SK-N-SH (cell line): ENCODE results near the gene LMAN1L. TPM values are rescaled to one million over a fixed set of nuclear protein-coding genes. Genes with fewer than 3 reads are reported as not detected.

Experiments
- CTCF ChIA-PET: fragments of 300-600, 350-600 bp; formaldehyde crosslinking; extraction: SDS; loops from one replicate; lab custom pipeline; 2021; lab: Yijun Ruan, JAX
- POLR2A ChIA-PET: fragments of 350-600 bp; sonication (Branson Sonifier 250); formaldehyde crosslinking; extraction: SDS; loops from one replicate; lab custom pipeline; 2020; ENCODE audit warnings: antibody characterized with exemption, inconsistent platforms; lab: Yijun Ruan, JAX
- DNase-seq: peaks from one replicate; pipeline ENCODE4 v3.0.0; 2012
- H2AFZ ChIP-seq: fragments of 200-600 bp; sonication (generic); 2 replicates; pipeline ENCODE4 v1.8.1; 2016; ENCODE audit warnings: antibody characterized with exemption, mild to moderate bottlenecking, low read depth
- H3F3A ChIP-seq: fragments of 200-600 bp; sonication (generic); replicated peaks from 2 replicates; pipeline ENCODE3; 2016; ENCODE audit warnings: antibody characterized with exemption, mild to moderate bottlenecking; ENCODE audit not compliant: insufficient read depth
- H3K27ac ChIP-seq, 2 experiments: fragments of 200-500 bp in 1 of 2; fragments of 200-600 bp in 1 of 2; sonication (Bioruptor generic) in 1 of 2; sonication (generic), shearing (Covaris generic) in 1 of 2; 2 replicates each; pipeline versions ENCODE4 v1.5.1 to v1.6.1; 2014 to 2016; ENCODE audit warnings: low read depth in 2 of 2, inconsistent platforms in 1 of 2, low read length in 1 of 2, mild to moderate bottlenecking in 1 of 2, mixed read lengths in 1 of 2
- H3K27me3 ChIP-seq: fragments of 200-600 bp; sonication (generic), shearing (Covaris generic); 2 replicates; pipeline ENCODE4 v1.6.1; 2016; ENCODE audit warnings: mixed run types; ENCODE audit not compliant: insufficient read depth
- H3K36me3 ChIP-seq, 2 experiments: fragments of 200-500 bp in 1 of 2; fragments of 200-600 bp in 1 of 2; sonication (Bioruptor generic) in 1 of 2; sonication (generic) in 1 of 2; replicated peaks in 1 of 2; 2 replicates each; pipeline versions ENCODE3 to v1.5.1; 2014 to 2016; ENCODE audit warnings: low read length in 1 of 2, mild to moderate bottlenecking in 1 of 2; ENCODE audit not compliant: insufficient read depth in 2 of 2, control insufficient read depth in 1 of 2
- H3K4me1 ChIP-seq, 2 experiments: fragments of 200-500 bp in 1 of 2; fragments of 200-600 bp in 1 of 2; sonication (Bioruptor generic) in 1 of 2; sonication (generic), shearing (Covaris generic) in 1 of 2; 2 replicates each; pipeline versions ENCODE4 v1.5.1 to v1.6.1; 2014 to 2016; ENCODE audit warnings: low read depth in 1 of 2, low read length in 1 of 2, mixed run types in 1 of 2; ENCODE audit not compliant: insufficient read depth in 2 of 2, control insufficient read depth in 1 of 2
- H3K4me2 ChIP-seq: fragments of 200-600 bp; sonication (generic), shearing (Covaris generic); 2 replicates; pipeline ENCODE4 v1.6.1; 2017; ENCODE audit warnings: mixed run types
- H3K4me3 ChIP-seq, 2 experiments: fragments of 200-500 bp in 1 of 2; fragments of 200-600 bp in 1 of 2; sonication (Bioruptor generic) in 1 of 2; sonication (generic), shearing (Covaris generic) in 1 of 2; 2 replicates each; pipeline versions ENCODE4 v1.5.1 to v1.8.1; 2014 to 2016; ENCODE audit warnings: low read depth in 2 of 2, inconsistent platforms in 1 of 2, low read length in 1 of 2, mild to moderate bottlenecking in 1 of 2, mixed read lengths in 1 of 2, moderate library complexity in 1 of 2
- H3K79me2 ChIP-seq: fragments of 200-600 bp; sonication (generic); 2 replicates; pipeline ENCODE4 v1.8.1; 2017; ENCODE audit warnings: mild to moderate bottlenecking; ENCODE audit not compliant: insufficient read depth
- H3K9ac ChIP-seq: fragments of 200-600 bp; sonication (generic); 2 replicates; pipeline ENCODE4 v1.6.1; 2017; ENCODE audit warnings: mixed run types
- H3K9me2 ChIP-seq: fragments of 200-600 bp; sonication (generic); 2 replicates; pipeline ENCODE4 v1.6.1; 2017; ENCODE audit warnings: mixed run types
- H3K9me3 ChIP-seq: fragments of 200-600 bp; sonication (generic); 2 replicates; pipeline ENCODE4 v1.6.1; 2017; ENCODE audit warnings: mixed run types, mild to moderate bottlenecking, moderate library complexity
- H4K20me1 ChIP-seq: fragments of 200-600 bp; sonication (generic); 2 replicates; pipeline ENCODE4 v1.6.1; 2017; ENCODE audit warnings: mild to moderate bottlenecking, mixed run types; ENCODE audit not compliant: insufficient read depth
- ELF1 ChIP-seq: IDR thresholded peaks from 2 replicates; pipeline ENCODE4 v1.4.0; 2012
- EP300 ChIP-seq, 2 experiments: IDR thresholded peaks; 2 replicates each; pipeline versions ENCODE4 v1.4.0 to v1.6.1; 2012; ENCODE audit warnings: borderline replicate concordance in 1 of 2, low read depth in 1 of 2, low read length in 1 of 2
- FOXJ3 ChIP-seq: sonication (generic); formaldehyde crosslinking; IDR thresholded peaks from 2 replicates; pipeline ENCODE4 v1.5.1; 2020; ENCODE audit warnings: mild to moderate bottlenecking, missing genetic modification reagents
- MXI1 ChIP-seq: IDR thresholded peaks from 2 replicates; pipeline ENCODE4 v1.6.1; 2012; ENCODE audit warnings: mild to moderate bottlenecking, low read depth, low read length, improper control_type of control experiment
- NRF1 ChIP-seq: IDR thresholded peaks from 2 replicates; pipeline ENCODE4 v1.6.1; 2012; ENCODE audit warnings: low read depth, mild to moderate bottlenecking, low read length
- RAD21 ChIP-seq: IDR thresholded peaks from 2 replicates; pipeline ENCODE4 v1.6.1; 2012; ENCODE audit warnings: mild to moderate bottlenecking, low read length
- RXRA ChIP-seq: IDR thresholded peaks from 2 replicates; pipeline ENCODE4 v1.4.0; 2012; ENCODE audit warnings: low read depth, mild to moderate bottlenecking, borderline replicate concordance
- TCF12 ChIP-seq: IDR thresholded peaks from 2 replicates; pipeline ENCODE4 v1.4.0; 2012
- TEAD4 ChIP-seq: IDR thresholded peaks from 2 replicates; pipeline ENCODE4 v1.4.0; 2012; ENCODE audit warnings: mild to moderate bottlenecking, borderline replicate concordance; ENCODE audit not compliant: insufficient read depth
- WGBS: methylation state at CpG from one replicate; pipeline ENCODE4 v1.1.6; 2017; ENCODE audit warnings: low lambda C conversion rate; 5-methylcytosine and 5-hydroxymethylcytosine counted together
- polyA plus RNA-seq, 3 experiments: library from polyadenylated mRNA; depleted of rRNA; stranded (reverse); fragments of >200 nt; gene quantifications; 2 replicates each; pipeline ENCODE4 v1.2.3, GENCODE V29; 2012

The LMAN1L gene
- polyA plus RNA-seq, 1 of the 3 experiments (the other 2 are of a cell fraction): 0.02 TPM

DNA sequence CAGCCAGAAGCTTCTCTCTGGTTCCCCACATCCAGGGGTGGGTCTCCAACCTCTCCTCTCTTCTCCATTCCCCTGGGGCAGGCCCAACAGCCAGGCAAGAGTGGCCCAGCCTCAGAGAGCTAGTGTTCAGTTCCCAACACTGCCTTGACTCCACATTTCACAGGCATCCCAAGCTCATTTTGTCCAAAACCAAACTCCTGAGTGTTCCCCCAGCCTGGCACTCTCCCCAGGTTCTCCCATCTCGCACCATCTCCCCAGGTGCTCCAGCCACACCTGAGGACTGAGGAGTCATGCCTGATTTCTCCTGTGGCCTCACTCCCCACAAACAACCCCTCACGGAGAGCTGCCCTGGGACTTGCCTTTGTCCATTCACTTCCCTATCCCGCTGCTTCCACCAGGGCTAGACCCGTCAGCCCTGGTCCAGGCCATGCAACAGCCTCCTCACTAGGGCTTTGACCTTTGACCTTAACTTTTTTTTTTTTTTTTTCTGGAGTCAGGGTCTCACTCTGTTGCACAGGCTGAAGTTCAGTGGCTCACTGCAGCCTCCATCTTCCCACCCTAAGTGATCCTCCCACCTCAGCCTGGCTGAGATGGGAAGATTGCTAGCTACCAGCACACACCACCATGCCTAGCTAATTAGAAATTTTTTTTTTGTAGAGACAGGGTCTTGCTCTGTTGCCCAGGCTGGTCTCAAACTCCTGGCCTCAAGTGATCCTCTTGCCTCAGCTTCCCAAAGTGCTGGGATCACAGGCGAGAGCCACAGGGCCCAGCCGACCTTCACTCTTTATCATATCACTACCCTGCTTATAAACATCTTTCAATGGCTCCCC lies 34.7 kb upstream of the LMAN1L start:
- POLR2A ChIA-PET: interaction anchor here (0.6 to 1.2 kb wide), 3 partner anchors 119 to 217 kb away, joined by 4 to 5 read pairs (median 4); partner anchors contain the start of gene SCAMP5
- Histone ChIP-seq H3K4me3 (no peak overlapping the region), H3K9ac (no peak overlapping the region), H4K20me1 (peaks cover 3% of the 10 kb centered on the region), H3K4me1 (peaks cover 3 to 22% of the 10 kb centered on the region in 2 experiments; a peak in 2 of 4 replicates), H3K79me2 (peaks cover 6% of the 10 kb centered on the region), H3K4me2 (no peak overlapping the region), H3K36me3 (no peaks in the 10 kb centered on the region), H2AFZ (no peak overlapping the region), H3K27me3 (no peaks in the 10 kb centered on the region), H3K27ac (no peak overlapping the region), H3K9me3 (no peaks in the 10 kb centered on the region), H3F3A (peaks cover 3% of the 10 kb centered on the region), H3K9me2 (no peaks in the 10 kb centered on the region)
- WGBS: 94% methylated on average over 6 of the region's 6 CpGs
- TF ChIP-seq FOXJ3 (CRISPR knock-in tag): no peak
- no peak for TF ChIP-seq RXRA
- TF ChIP-seq TCF12: no peak
- no peak for TF ChIP-seq EP300 (IDR thresholded peaks at IDR 0.05; ENCODE audit: borderline replicate concordance in 1 of 2, low read depth in 1 of 2, low read length in 1 of 2)
- DNase-seq: no peak
- CTCF ChIA-PET: interaction anchor here (0.9 to 24.3 kb wide), 12 partner anchors 8 to 177 kb away, joined by 3 to 1109 read pairs (median 6); partner anchors contain the start of gene CLK3

DNA sequence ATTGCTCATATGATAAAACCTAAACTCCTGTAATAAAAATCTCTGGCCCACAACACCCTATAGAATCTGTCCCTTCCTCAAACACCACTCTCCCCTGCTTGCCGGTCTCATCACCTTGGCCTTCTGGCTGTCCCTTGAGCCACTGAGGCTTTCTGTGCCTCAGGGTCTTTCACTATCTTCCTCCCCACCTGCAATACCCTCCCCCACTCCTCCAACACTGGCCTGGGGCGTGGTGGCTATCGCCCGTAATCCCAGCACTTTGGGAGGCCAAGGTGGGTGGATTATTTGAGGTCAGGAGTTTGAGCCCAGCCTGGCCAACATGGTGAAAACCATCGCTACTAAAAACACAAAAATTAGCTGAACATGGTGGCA lies 34.0 kb upstream of the LMAN1L start:
- H3K4me3 ChIP-seq: no peak overlapping the region
- H4K20me1 ChIP-seq: peaks cover 9% of the 10 kb centered on the region
- H3K27me3 ChIP-seq: no peaks in the 10 kb centered on the region
- H3K27ac ChIP-seq: no peak overlapping the region
- H3F3A ChIP-seq: peaks cover 3% of the 10 kb centered on the region
- no peak overlapping the region for H2AFZ ChIP-seq
- 92% methylated on average over 5 of the region's 5 CpGs for WGBS
- H3K79me2 ChIP-seq: peaks cover 12% of the 10 kb centered on the region
- no peak for DNase-seq
- H3K9me2 ChIP-seq: no peaks in the 10 kb centered on the region
- ChIA-PET CTCF (interaction anchor here (1.1 to 24.3 kb wide), 13 partner anchors 8 to 173 kb away, joined by 3 to 1109 read pairs (median 6); partner anchors contain the start of gene CLK3), POLR2A (interaction anchor here (1.0 kb wide), 1 partner anchor 119 kb away, joined by 5 read pairs; no protein-coding TSS in a partner anchor)
- no peak overlapping the region for H3K4me2 ChIP-seq
- no peak overlapping the region for H3K9ac ChIP-seq
- TF ChIP-seq MXI1 (no peak), RAD21 (no peak), NRF1 (no peak), TEAD4 (no peak)
- peaks cover 3 to 28% of the 10 kb centered on the region in 2 experiments; a peak in 2 of 4 replicates for H3K4me1 ChIP-seq
- H3K9me3 ChIP-seq: no peaks in the 10 kb centered on the region
- no peaks in the 10 kb centered on the region for H3K36me3 ChIP-seq

DNA sequence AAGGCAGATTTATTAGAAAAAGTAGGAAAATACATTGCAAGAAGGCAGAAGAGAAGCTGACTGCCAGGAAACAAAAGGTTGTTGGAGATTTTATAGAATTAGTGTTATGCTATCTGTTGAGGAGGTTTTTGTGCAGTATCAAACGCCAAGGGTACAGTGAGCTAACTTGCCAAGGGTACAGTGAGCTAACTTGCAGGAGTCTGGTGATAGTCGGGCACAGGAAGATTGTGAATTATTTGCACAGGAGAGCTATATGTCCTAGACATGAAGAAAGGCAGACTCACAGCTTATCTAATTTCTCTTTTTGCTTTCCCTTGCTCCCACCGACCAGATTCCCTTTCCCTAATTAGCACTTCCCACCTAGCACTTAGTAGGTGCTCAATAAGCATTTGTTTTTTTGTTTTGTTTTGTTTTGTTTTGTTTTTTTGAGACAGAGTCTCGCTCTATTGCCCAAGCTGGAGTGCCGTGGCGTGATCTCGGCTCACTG lies 33.4 kb upstream of the LMAN1L start:
- H3K9ac ChIP-seq: no peak overlapping the region
- peaks cover 3% of the 10 kb centered on the region for H3F3A ChIP-seq
- H3K4me1 ChIP-seq: peaks cover 7 to 35% of the 10 kb centered on the region in 2 experiments; a peak in 2 of 4 replicates
- DNase-seq: no peak
- no peak overlapping the region for H2AFZ ChIP-seq
- no peak overlapping the region for H3K4me3 ChIP-seq
- no peak overlapping the region for H3K4me2 ChIP-seq
- H3K27ac ChIP-seq: no peak overlapping the region
- no peaks in the 10 kb centered on the region for H3K27me3 ChIP-seq
- 87% methylated on average over 7 of the region's 7 CpGs for WGBS
- H3K9me2 ChIP-seq: no peaks in the 10 kb centered on the region
- H3K79me2 ChIP-seq: peaks cover 18% of the 10 kb centered on the region
- no peak for TF ChIP-seq FOXJ3 (CRISPR knock-in tag)
- no peak for TF ChIP-seq ELF1
- TF ChIP-seq RXRA: no peak
- CTCF ChIA-PET: interaction anchor here (1.2 to 24.3 kb wide), 6 partner anchors 9 to 172 kb away, joined by 3 to 1109 read pairs (median 26); partner anchors contain the start of gene CLK3
- no peaks in the 10 kb centered on the region for H3K36me3 ChIP-seq
- H4K20me1 ChIP-seq: peaks cover 16% of the 10 kb centered on the region
- H3K9me3 ChIP-seq: no peaks in the 10 kb centered on the region
- POLR2A ChIA-PET: no interaction called here
